C4-2B (cell line): ENCODE results near the gene SLC9A9.

Experiments used
- CTCF ChIP-seq: fragments of 450-650 bp; conservative IDR thresholded peaks from 2 replicates; pipeline ENCODE4 v1.5.1; 2017; ENCODE audit warnings: mild to moderate bottlenecking
- ZFX ChIP-seq: fragments of 450-650 bp; IDR thresholded peaks from 2 replicates; pipeline ENCODE4 v1.6.1; 2017

GRCh38 chr3:143826296-143826695 is 22.0 kb downstream of the SLC9A9 start:
- no peak for TF ChIP-seq CTCF
- TF ChIP-seq ZFX, result no peak
